ENCODE results near the gene PGM3.

Gene PGM3, protein sequence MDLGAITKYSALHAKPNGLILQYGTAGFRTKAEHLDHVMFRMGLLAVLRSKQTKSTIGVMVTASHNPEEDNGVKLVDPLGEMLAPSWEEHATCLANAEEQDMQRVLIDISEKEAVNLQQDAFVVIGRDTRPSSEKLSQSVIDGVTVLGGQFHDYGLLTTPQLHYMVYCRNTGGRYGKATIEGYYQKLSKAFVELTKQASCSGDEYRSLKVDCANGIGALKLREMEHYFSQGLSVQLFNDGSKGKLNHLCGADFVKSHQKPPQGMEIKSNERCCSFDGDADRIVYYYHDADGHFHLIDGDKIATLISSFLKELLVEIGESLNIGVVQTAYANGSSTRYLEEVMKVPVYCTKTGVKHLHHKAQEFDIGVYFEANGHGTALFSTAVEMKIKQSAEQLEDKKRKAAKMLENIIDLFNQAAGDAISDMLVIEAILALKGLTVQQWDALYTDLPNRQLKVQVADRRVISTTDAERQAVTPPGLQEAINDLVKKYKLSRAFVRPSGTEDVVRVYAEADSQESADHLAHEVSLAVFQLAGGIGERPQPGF

DNA sequence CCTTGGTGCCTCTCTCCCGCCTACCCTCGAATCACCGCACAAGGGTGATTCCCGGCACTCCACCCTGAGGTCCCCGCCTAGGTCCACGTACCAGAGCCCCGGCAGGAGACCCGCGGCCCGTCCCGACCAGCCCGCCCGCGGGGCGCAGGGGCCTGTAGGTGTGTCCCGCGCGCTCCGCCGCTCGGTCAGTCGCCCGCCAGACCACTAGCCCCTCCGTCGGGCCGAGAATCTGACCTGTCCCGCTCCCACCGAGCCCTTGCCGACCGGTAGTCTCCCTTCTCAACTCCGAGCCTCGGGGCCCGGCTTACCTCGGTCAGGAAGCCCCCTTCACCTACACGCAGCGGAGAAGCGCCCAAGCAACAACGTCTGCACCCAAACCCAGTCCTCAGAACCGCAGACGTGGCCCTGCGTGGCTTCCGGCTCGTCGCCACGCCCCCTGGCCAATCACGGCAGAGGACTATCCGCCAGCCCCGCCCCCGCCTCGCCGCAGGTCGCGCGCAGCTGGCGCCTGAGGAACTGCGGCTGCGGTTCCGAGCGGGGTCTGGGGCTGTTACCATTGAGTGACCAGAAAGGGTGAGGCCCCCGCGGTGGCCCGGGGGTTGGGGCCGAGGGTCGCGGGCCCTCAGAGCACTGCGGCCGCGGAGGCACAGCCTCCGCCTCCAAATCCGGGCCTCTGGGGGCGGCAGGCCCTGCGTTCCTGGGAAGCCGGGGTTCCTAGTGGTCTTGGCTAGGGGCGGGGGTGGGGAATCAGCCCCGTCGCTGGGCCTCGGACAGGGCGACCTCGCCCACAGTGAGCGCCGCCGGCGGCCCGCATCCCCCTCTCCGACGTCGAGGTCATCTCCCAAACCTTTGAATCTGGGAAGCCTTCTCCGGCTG lies at the start of gene PGM3, which contains the start of gene RWDD2A:
TSS of gene PGM3 (minus strand) at position 395 of the 876 bp plus-strand sequence. CDS start 2,253 bp downstream, outside the sequence.
TSS of gene RWDD2A (plus strand) at position 487 of the 876 bp plus-strand sequence. CDS start 1,095 bp downstream, outside the sequence.
- Histone ChIP-seq H3K4me1 (peaks cover 0 to 37% (median 13%) of the 10 kb centered on the region in 4 donors), H3K9me3 (no peaks in the 10 kb centered on the region), H3K27me3 (no peaks in the 10 kb centered on the region), H3K36me3 (peaks cover 0 to 30% (median 7%) of the 10 kb centered on the region in 3 donors), H3K27ac (peak within 1 kb of the TSS; percentile 77 to 96), H3K4me3 (peak within 1 kb of the TSS; percentile 66 to 99)
- DNase-seq, result peak; percentile 90 to 95
- intact Hi-C loops (cut with DNase I; ENCODE audit: low total_unique reads), result no loop called here
- TF ChIP-seq, protein P1, sequence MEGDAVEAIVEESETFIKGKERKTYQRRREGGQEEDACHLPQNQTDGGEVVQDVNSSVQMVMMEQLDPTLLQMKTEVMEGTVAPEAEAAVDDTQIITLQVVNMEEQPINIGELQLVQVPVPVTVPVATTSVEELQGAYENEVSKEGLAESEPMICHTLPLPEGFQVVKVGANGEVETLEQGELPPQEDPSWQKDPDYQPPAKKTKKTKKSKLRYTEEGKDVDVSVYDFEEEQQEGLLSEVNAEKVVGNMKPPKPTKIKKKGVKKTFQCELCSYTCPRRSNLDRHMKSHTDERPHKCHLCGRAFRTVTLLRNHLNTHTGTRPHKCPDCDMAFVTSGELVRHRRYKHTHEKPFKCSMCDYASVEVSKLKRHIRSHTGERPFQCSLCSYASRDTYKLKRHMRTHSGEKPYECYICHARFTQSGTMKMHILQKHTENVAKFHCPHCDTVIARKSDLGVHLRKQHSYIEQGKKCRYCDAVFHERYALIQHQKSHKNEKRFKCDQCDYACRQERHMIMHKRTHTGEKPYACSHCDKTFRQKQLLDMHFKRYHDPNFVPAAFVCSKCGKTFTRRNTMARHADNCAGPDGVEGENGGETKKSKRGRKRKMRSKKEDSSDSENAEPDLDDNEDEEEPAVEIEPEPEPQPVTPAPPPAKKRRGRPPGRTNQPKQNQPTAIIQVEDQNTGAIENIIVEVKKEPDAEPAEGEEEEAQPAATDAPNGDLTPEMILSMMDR (IDR thresholded peaks at IDR 0.05), result peak in 1 of 2 experiments; percentile 16

DNA sequence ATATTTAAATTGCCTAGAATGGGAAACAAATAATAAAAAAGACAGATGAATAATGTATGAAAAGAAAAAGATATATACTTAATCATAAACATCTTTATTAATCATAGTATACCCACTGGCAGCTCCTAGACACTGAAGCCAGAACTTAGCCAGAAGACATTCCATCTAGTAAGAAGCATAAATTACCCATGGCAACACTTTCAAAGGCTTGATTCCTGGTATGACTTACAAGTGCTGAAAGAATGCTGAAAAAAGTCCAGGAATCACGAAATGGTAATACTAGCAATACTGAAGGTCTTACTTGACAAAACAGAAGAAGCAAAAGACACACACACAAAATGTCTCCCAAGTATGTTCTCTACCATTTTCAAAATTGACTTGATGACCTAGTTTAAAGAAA lies 38.1 kb upstream of the PGM3 start:
- intact Hi-C loops (cut with DNase I; ENCODE audit: low total_unique reads), result no loop called here
- peaks cover 0 to 23% (median 2%) of the 10 kb centered on the region in 4 donors for H3K4me1 ChIP-seq
- no peak overlapping the region for H3K4me3 ChIP-seq
- H3K27ac ChIP-seq, result no peak overlapping the region
- no peaks in the 10 kb centered on the region for H3K27me3 ChIP-seq
- H3K9me3 ChIP-seq, result no peaks in the 10 kb centered on the region
- TF ChIP-seq, protein P1 (IDR thresholded peaks at IDR 0.05), result no peak
- no peak for DNase-seq
- H3K36me3 ChIP-seq, result no peaks in the 10 kb centered on the region

DNA sequence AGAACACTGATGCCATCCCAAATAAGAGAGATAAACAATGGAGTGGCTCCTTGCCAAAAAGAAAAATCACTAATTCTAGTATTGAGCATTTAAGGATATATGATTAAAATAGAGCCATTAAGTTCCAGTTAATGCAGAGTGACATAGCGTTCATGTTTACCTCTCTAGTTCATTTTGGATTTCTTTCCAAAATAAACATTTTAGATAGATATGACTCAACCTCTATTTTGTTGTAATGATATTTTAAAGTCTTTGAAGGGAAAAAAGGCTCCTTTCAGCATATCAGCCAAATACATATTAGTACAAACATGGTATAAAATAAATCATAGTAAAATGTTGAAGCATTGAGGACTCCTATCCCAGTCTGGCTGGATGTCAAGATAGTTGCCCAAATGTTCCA lies 33.5 kb upstream of the PGM3 start:
- H3K36me3 ChIP-seq, result no peaks in the 10 kb centered on the region
- H3K9me3 ChIP-seq, result no peaks in the 10 kb centered on the region
- intact Hi-C loops (cut with DNase I; ENCODE audit: low total_unique reads), result no loop called here
- TF ChIP-seq, protein P1 (IDR thresholded peaks at IDR 0.05), result no peak
- H3K4me1 ChIP-seq, result peaks cover 0 to 31% (median 2%) of the 10 kb centered on the region in 4 donors
- no peak overlapping the region for H3K27ac ChIP-seq
- H3K27me3 ChIP-seq, result no peaks in the 10 kb centered on the region
- H3K4me3 ChIP-seq, result no peak overlapping the region
- no peak for DNase-seq

DNA sequence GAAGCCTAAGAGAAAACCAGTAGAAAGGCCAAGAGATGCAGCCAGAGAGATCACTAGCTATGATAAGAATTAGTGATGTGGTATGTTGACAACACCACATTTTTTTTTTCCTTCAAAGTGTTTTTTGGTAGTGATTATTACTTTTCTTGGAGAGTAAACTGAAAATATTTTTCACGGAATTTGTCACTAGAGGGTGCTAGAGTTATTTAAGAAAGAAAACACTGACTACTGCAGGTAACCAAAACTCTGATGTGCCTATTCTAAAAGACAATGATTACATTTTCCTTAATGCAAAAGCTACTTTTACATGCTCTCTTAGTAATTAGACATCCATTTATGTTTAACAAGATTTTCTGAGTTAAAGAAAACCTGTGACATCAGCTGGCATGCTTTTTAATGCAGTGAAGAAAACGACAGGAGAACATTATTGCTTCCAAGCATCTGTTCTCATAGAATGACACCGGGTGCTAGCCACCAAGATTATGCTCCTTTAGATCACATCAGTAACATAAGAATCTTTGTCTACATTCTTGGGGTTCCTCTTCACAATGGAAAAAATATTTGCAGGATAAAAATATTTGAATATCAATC lies 28.9 kb upstream of the PGM3 start:
- TF ChIP-seq, protein P1 (IDR thresholded peaks at IDR 0.05), result peak; percentile 45 to 58
- no peak overlapping the region for H3K4me3 ChIP-seq
- intact Hi-C loops (cut with DNase I; ENCODE audit: low total_unique reads), result loop anchor here (5.0 kb wide), 1 partner anchor 290 kb away; the partner anchor contains the start of gene PRSS35
- peaks cover 0 to 17% (median 1%) of the 10 kb centered on the region in 4 donors for H3K4me1 ChIP-seq
- H3K9me3 ChIP-seq, result no peaks in the 10 kb centered on the region
- no peak overlapping the region for H3K27ac ChIP-seq
- H3K27me3 ChIP-seq, result no peaks in the 10 kb centered on the region
- DNase-seq, result no peak
- H3K36me3 ChIP-seq, result no peaks in the 10 kb centered on the region

DNA sequence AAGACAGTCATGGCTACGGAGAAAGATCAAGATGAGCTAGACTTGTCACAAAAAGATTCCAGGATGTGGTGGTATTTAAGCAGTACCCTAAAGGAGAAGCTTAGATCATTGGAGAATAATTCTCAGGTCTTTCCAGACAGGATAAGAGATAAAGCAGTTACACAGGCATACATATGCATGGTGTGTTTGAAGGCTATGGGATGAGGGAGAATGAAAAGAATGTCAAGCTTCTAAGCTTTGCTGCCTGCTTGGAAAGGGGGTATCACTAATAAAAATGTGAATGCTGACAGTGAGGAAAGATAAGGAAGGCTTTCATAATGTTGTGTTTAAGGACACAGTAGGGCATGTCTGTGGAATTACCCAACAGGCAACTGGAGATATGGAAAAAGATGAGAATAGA lies 28.2 kb upstream of the PGM3 start:
- intact Hi-C loops (cut with DNase I; ENCODE audit: low total_unique reads), result loop anchor here (5.0 kb wide), 1 partner anchor 291 kb away; the partner anchor contains the start of gene PRSS35
- H3K4me3 ChIP-seq, result no peak overlapping the region
- H3K4me1 ChIP-seq, result peaks cover 0 to 10% (median 0%) of the 10 kb centered on the region in 4 donors
- TF ChIP-seq, protein P1 (IDR thresholded peaks at IDR 0.05), result no peak
- H3K36me3 ChIP-seq, result no peaks in the 10 kb centered on the region
- H3K27ac ChIP-seq, result no peak overlapping the region
- H3K27me3 ChIP-seq, result no peaks in the 10 kb centered on the region
- no peak for DNase-seq
- no peaks in the 10 kb centered on the region for H3K9me3 ChIP-seq
